Gastrocnemius medialis (tissue), 4 donors: ENCODE results near the gene NSF. TPM values are rescaled to one million over a fixed set of nuclear protein-coding genes. Genes with fewer than 3 reads are reported as not detected.

Experiments
- ATAC-seq, 2 donors: fragments of 150-250 bp; one replicate each; pipeline ENCODE4 v1.9.1; 2016
- DNase-seq, 2 donors: peaks; one replicate each; pipeline ENCODE4 v3.0.0-alpha.2; 2019
- H3K27ac ChIP-seq, 4 donors: fragments of 200-600 bp; sonication (generic); 1 replicate in 1 of 4; 2 replicates in 3 of 4; pipeline ENCODE4 v1.5.1; 2016 to 2018; ENCODE audit warnings: mild to moderate bottlenecking in 2 of 4, moderate library complexity in 1 of 4
- H3K27me3 ChIP-seq, 3 donors: fragments of 200-600 bp; sonication (generic) in 2 of 3; 1 replicate in 1 of 3; 2 replicates in 2 of 3; pipeline versions ENCODE4 v1.5.1 to v1.6.0; 2016 to 2019; ENCODE audit warnings: mild to moderate bottlenecking in 1 of 3, moderate library complexity in 1 of 3
- H3K36me3 ChIP-seq, 2 donors: fragments of 200-600 bp; sonication (generic) in 1 of 2; one replicate each; pipeline ENCODE4 v1.5.1; 2017 to 2018
- H3K4me1 ChIP-seq, 2 donors: fragments of 200-600 bp; sonication (generic) in 1 of 2; one replicate each; pipeline ENCODE4 v1.5.1; 2016 to 2017; ENCODE audit warnings: mild to moderate bottlenecking in 2 of 2
- H3K4me3 ChIP-seq, 4 donors: fragments of 200-600 bp; sonication (generic) in 3 of 4; 1 replicate in 1 of 4; 2 replicates in 3 of 4; pipeline ENCODE4 v1.5.1; 2016 to 2019; ENCODE audit warnings: mild to moderate bottlenecking in 2 of 4
- H3K9me3 ChIP-seq, 3 donors: fragments of 200-600 bp; sonication (generic) in 2 of 3; 1 replicate in 1 of 3; 2 replicates in 2 of 3; pipeline ENCODE4 v1.5.1; 2016 to 2019
- CTCF ChIP-seq, 5 experiments: fragments of 450-650 bp in 3 of 5; fragments of 200-600 bp in 2 of 5; sonication (generic) in 2 of 5; IDR thresholded peaks in 4 of 5; conservative IDR thresholded peaks in 1 of 5; 1 replicate in 4 of 5; 2 replicates in 1 of 5; pipeline ENCODE4 v1.5.1; 2016 to 2019; ENCODE audit warnings: antibody characterized with exemption in 5 of 5, mild to moderate bottlenecking in 3 of 5, moderate library complexity in 3 of 5
- POLR2A ChIP-seq, 2 donors: fragments of 450-650 bp; IDR thresholded peaks; one replicate each; pipeline ENCODE4 v1.6.1; 2017; ENCODE audit warnings: antibody characterized with exemption in 2 of 2, mild to moderate bottlenecking in 2 of 2, moderate library complexity in 2 of 2
- in situ Hi-C, 4 donors: fragments of 200-750 bp; cut with MboI; loops; one replicate each; pipeline versions ENCODE4 v1.15.0 to v1.8.0; 2017; ENCODE audit warnings: low sequenced_read_pairs in 4 of 4
- intact Hi-C: fragments of 100-400 bp; cut with DNase I; formaldehyde crosslinking; loops from one replicate; pipeline ENCODE4 v1.15.1; 2023; ENCODE audit warnings: low total_unique reads
- total RNA-seq, 4 donors: library from RNA; depleted of rRNA; stranded (reverse); fragments of >200 nt; gene quantifications; one replicate each; pipeline versions ENCODE4 v1.1.0 to v1.2.3, GENCODE V29; 2016

Gene NSF
- total RNA-seq, 4 donors from 2014 or later, result 24.5 to 67.0 (median 42.5) TPM

- intact Hi-C loops (no loop called here), in situ Hi-C loops (no loop called here)
- TF ChIP-seq CTCF (IDR thresholded peaks at IDR 0.05 in 4 of 5, conservative IDR thresholded peaks at IDR 0.05 in 1 of 5) (no peak), POLR2A (IDR thresholded peaks at IDR 0.05) (no peak)
- Histone ChIP-seq H3K36me3 (no peaks in the 10 kb centered on the region), H3K27ac (no peak overlapping the region), H3K4me3 (peak overlapping the region; percentile 49 to 53 (median 50)), H3K27me3 (peaks cover 28 to 37% (median 36%) of the 10 kb centered on the region in 3 donors), H3K9me3 (no peaks in the 10 kb centered on the region), H3K4me1 (peaks cover 5 to 8% of the 10 kb centered on the region in 2 donors)
- DNase-seq, result no peak
- ATAC-seq, result no peak
Observed at GRCh38 chr17:46772475-46773220, 182.2 kb downstream of the NSF start.

GRCh38 chr17:46773221-46773605, 182.7 kb downstream of the NSF start:
- H3K36me3 ChIP-seq, result no peaks in the 10 kb centered on the region
- H3K9me3 ChIP-seq, result no peaks in the 10 kb centered on the region
- intact Hi-C loops (no loop called here), in situ Hi-C loops (no loop called here)
- DNase-seq (no peak), ATAC-seq (no peak)
- no peak overlapping the region for H3K4me3 ChIP-seq
- H3K27me3 ChIP-seq, result peaks cover 28 to 37% (median 36%) of the 10 kb centered on the region in 3 donors
- no peak overlapping the region for H3K27ac ChIP-seq
- peaks cover 5 to 8% of the 10 kb centered on the region in 2 donors for H3K4me1 ChIP-seq
- TF ChIP-seq CTCF (IDR thresholded peaks at IDR 0.05 in 4 of 5, conservative IDR thresholded peaks at IDR 0.05 in 1 of 5), result no peak
- TF ChIP-seq POLR2A (IDR thresholded peaks at IDR 0.05), result no peak

GRCh38 chr17:46773676-46774075, 183.2 kb downstream of the NSF start:
- Histone ChIP-seq H3K27ac (no peak overlapping the region), H3K27me3 (peaks cover 28 to 37% (median 36%) of the 10 kb centered on the region in 3 donors), H3K4me3 (no peak overlapping the region), H3K36me3 (no peaks in the 10 kb centered on the region), H3K4me1 (peaks cover 5 to 8% of the 10 kb centered on the region in 2 donors), H3K9me3 (no peaks in the 10 kb centered on the region)
- intact Hi-C loops (no loop called here), in situ Hi-C loops (no loop called here)
- DNase-seq (no peak), ATAC-seq (no peak)
- no peak for TF ChIP-seq POLR2A (IDR thresholded peaks at IDR 0.05)
- TF ChIP-seq CTCF (IDR thresholded peaks at IDR 0.05 in 4 of 5, conservative IDR thresholded peaks at IDR 0.05 in 1 of 5), result no peak

- Histone ChIP-seq H3K36me3 (no peaks in the 10 kb centered on the region), H3K4me3 (no peak overlapping the region), H3K27ac (no peak overlapping the region), H3K9me3 (no peaks in the 10 kb centered on the region), H3K27me3 (peaks cover 28 to 37% (median 36%) of the 10 kb centered on the region in 3 donors), H3K4me1 (peaks cover 5 to 8% of the 10 kb centered on the region in 2 donors)
- DNase-seq, result no peak
- TF ChIP-seq POLR2A (IDR thresholded peaks at IDR 0.05), result no peak
- TF ChIP-seq CTCF (IDR thresholded peaks at IDR 0.05 in 4 of 5, conservative IDR thresholded peaks at IDR 0.05 in 1 of 5), result no peak
- ATAC-seq, result no peak
- intact Hi-C loops, result no loop called here
- in situ Hi-C loops, result no loop called here
Observed at GRCh38 chr17:46774108-46774737, 183.8 kb downstream of the NSF start.
